OCI-LY3 (cell line): ENCODE data around the gene QPCT.

ENCODE experiments used
- EZH2phosphoT487 ChIP-seq: fragments of 200-600 bp; shearing (Covaris generic); IDR thresholded peaks from 2 replicates; pipeline ENCODE4 v1.6.1; 2018; ENCODE audit warnings: antibody characterized with exemption, mixed run types, low read depth
- TF ChIP-seq, protein P1 (sequence below): fragments of 200-600, 300-600 bp; sonication (generic); IDR thresholded peaks from 2 replicates; pipeline ENCODE4 v1.5.1; 2014; ENCODE audit warnings: antibody characterized with exemption, low read length, low read depth

DNA sequence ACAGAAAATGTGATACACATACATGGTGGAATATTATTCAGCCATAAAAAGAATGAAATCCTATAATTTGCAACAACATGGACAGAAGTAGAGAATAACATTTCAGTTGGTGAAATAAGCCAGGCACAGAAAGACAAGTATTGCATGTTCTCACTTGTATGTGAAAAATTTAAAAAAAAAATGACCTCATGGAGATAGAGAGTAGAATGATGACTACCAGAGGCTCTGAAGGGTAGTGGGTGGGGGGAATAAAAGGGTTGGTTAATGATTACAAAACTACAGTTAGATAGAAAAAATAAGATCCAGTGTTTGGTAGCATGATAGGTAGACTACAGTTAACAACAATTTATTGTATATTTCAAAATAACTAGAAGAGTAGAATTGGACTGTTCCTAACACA lies 44.3 kb upstream of the QPCT start:
- TF ChIP-seq, protein P1, sequence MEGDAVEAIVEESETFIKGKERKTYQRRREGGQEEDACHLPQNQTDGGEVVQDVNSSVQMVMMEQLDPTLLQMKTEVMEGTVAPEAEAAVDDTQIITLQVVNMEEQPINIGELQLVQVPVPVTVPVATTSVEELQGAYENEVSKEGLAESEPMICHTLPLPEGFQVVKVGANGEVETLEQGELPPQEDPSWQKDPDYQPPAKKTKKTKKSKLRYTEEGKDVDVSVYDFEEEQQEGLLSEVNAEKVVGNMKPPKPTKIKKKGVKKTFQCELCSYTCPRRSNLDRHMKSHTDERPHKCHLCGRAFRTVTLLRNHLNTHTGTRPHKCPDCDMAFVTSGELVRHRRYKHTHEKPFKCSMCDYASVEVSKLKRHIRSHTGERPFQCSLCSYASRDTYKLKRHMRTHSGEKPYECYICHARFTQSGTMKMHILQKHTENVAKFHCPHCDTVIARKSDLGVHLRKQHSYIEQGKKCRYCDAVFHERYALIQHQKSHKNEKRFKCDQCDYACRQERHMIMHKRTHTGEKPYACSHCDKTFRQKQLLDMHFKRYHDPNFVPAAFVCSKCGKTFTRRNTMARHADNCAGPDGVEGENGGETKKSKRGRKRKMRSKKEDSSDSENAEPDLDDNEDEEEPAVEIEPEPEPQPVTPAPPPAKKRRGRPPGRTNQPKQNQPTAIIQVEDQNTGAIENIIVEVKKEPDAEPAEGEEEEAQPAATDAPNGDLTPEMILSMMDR = no peak
- no peak for TF ChIP-seq EZH2phosphoT487
